Sigmoid colon (tissue), 7 donors: ENCODE data around the gene FUCA1. TPM values are rescaled to one million over a fixed set of nuclear protein-coding genes. Genes with fewer than 3 reads are reported as not detected.

Experiments used
- DNase-seq: peaks from one replicate; pipeline ENCODE4 v3.0.0-alpha.2; 2019
- H3K27ac ChIP-seq, 4 donors: fragments of 200-600 bp; sonication (generic); one replicate each; pipeline ENCODE4 v1.5.1; 2016 to 2019; ENCODE audit warnings: mild to moderate bottlenecking in 1 of 4
- H3K27me3 ChIP-seq, 3 donors: fragments of 200-600 bp; sonication (generic); one replicate each; pipeline ENCODE4 v1.5.1; 2019; ENCODE audit warnings: mild to moderate bottlenecking in 1 of 3
- H3K36me3 ChIP-seq, 4 donors: fragments of 200-600 bp; sonication (generic); one replicate each; pipeline ENCODE4 v1.5.1; 2016 to 2019
- H3K4me1 ChIP-seq, 4 donors: fragments of 200-600 bp; sonication (generic); one replicate each; pipeline ENCODE4 v1.5.1; 2017 to 2019
- H3K4me3 ChIP-seq, 4 donors: fragments of 200-600 bp; sonication (generic); one replicate each; pipeline ENCODE4 v1.5.1; 2017 to 2019; ENCODE audit warnings: mild to moderate bottlenecking in 2 of 4, moderate library complexity in 1 of 4
- H3K9me3 ChIP-seq, 4 donors: fragments of 200-600 bp in 3 of 4; sonication (generic) in 3 of 4; one replicate each; pipeline versions ENCODE4 v1.5.1 to v1.6.1; 2013 to 2019
- EP300 ChIP-seq, 4 donors: sonication (generic); formaldehyde crosslinking; IDR thresholded peaks; one replicate each; pipeline ENCODE4 v1.6.1; 2017; ENCODE audit warnings: antibody characterized with exemption in 4 of 4
- POLR2A ChIP-seq, 2 donors: fragments of 450-650 bp; IDR thresholded peaks; one replicate each; pipeline ENCODE4 v1.6.1; 2016; ENCODE audit warnings: antibody characterized with exemption in 2 of 2, mild to moderate bottlenecking in 2 of 2, moderate library complexity in 2 of 2
- POLR2AphosphoS5 ChIP-seq, 4 donors: sonication (generic); formaldehyde crosslinking; IDR thresholded peaks; one replicate each; pipeline ENCODE4 v1.6.1; 2017; ENCODE audit warnings: antibody characterized with exemption in 4 of 4
- WGBS, 2 donors: extraction: QIAGEN DNeasy Blood & Tissue Kit; methylation state at CpG; one replicate each; pipeline ENCODE4 v1.1.7; 2013; 5-methylcytosine and 5-hydroxymethylcytosine counted together
- intact Hi-C: fragments of 100-400 bp; cut with DNase I; formaldehyde crosslinking; loops from one replicate; pipeline ENCODE4 v1.15.1; 2023
- polyA plus RNA-seq, 3 donors: library from polyadenylated mRNA; stranded (reverse); fragments of 200-250 nt; gene quantifications; one replicate each; pipeline ENCODE4 v1.2.3, GENCODE V29; 2013
- total RNA-seq, 4 donors: library from RNA; depleted of rRNA; stranded (reverse); fragments of >200 nt; gene quantifications; one replicate each; pipeline ENCODE4 v1.1.0, GENCODE V29; 2016
- TF ChIP-seq, protein P1 (sequence below), 4 experiments: fragments of 450-650 bp in 3 of 4; fragments of 200-600 bp in 1 of 4; IDR thresholded peaks; one replicate each; pipeline ENCODE4 v1.5.1; 2016 to 2019; ENCODE audit warnings: antibody characterized with exemption in 4 of 4, mild to moderate bottlenecking in 3 of 4, moderate library complexity in 2 of 4
- donor health status: healthy with polysubstance abuse.
- donor health status: Bipolar disorder and iron deficiency.
- donor health status: healthy.

Gene FUCA1
- total and polyA plus RNA-seq, 7 donors = 14.1 to 260 (median 28.9) TPM

GRCh38 chr1:23913212-23913880 is 45.3 kb upstream of the FUCA1 start, which contains the start of gene CNR2:
Gene CNR2 (minus strand): TSS chr1:23913362. CDS start chr1:23875617, 37,745 bp downstream.
- H3K27me3 ChIP-seq = peaks cover 0 to 13% (median 0%) of the 10 kb centered on the region in 3 donors
- no peak within 1 kb of the TSS for H3K4me3 ChIP-seq
- no peak within 1 kb of the TSS for H3K27ac ChIP-seq
- peaks cover 0 to 6% (median 0%) of the 10 kb centered on the region in 4 donors for H3K4me1 ChIP-seq
- no peak for DNase-seq
- intact Hi-C loops = no loop called here
- WGBS, 2 donors = 19 to 29% methylated on average over 7 of the region's 7 CpGs
- TF ChIP-seq POLR2AphosphoS5 (IDR thresholded peaks at IDR 0.05) = no peak
- no peak for TF ChIP-seq EP300 (IDR thresholded peaks at IDR 0.05)
- TF ChIP-seq POLR2A (IDR thresholded peaks at IDR 0.05) = no peak
- TF ChIP-seq, protein P1, sequence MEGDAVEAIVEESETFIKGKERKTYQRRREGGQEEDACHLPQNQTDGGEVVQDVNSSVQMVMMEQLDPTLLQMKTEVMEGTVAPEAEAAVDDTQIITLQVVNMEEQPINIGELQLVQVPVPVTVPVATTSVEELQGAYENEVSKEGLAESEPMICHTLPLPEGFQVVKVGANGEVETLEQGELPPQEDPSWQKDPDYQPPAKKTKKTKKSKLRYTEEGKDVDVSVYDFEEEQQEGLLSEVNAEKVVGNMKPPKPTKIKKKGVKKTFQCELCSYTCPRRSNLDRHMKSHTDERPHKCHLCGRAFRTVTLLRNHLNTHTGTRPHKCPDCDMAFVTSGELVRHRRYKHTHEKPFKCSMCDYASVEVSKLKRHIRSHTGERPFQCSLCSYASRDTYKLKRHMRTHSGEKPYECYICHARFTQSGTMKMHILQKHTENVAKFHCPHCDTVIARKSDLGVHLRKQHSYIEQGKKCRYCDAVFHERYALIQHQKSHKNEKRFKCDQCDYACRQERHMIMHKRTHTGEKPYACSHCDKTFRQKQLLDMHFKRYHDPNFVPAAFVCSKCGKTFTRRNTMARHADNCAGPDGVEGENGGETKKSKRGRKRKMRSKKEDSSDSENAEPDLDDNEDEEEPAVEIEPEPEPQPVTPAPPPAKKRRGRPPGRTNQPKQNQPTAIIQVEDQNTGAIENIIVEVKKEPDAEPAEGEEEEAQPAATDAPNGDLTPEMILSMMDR (IDR thresholded peaks at IDR 0.05) = no peak
- H3K36me3 ChIP-seq = no peaks in the 10 kb centered on the region
- H3K9me3 ChIP-seq = no peaks in the 10 kb centered on the region

DNA sequence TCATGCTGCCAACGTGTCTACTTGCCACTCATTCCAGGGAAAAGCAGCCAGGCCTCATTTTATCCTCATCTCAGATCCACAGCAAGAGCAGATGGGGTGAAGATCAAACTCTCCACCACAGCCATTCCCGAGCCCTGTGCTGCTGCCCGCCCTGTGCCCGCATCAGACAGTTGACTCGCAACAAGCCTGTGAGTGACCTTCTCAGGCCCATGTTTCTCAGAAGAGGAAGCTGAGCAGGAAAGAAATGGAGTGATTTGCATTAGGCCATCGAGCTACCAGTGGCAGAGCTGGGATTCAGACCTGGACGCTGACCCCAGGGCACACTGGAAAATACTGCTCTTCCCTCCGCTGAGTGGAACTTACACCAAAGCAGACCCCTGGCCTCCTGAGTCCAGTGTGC is 43.8 kb upstream of the FUCA1 start:
- 71 to 89% methylated on average over 8 of the region's 8 CpGs for whole genome bisulfite sequencing, 2 donors
- Histone ChIP-seq H3K27me3 (peaks cover 0 to 13% (median 0%) of the 10 kb centered on the region in 3 donors), H3K36me3 (no peaks in the 10 kb centered on the region), H3K27ac (no peak overlapping the region), H3K9me3 (no peaks in the 10 kb centered on the region), H3K4me3 (no peak overlapping the region), H3K4me1 (peaks cover 0 to 4% (median 0%) of the 10 kb centered on the region in 4 donors)
- no peak for DNase-seq
- intact Hi-C loops = no loop called here
- TF ChIP-seq POLR2A (IDR thresholded peaks at IDR 0.05) (no peak), POLR2AphosphoS5 (IDR thresholded peaks at IDR 0.05) (no peak), EP300 (IDR thresholded peaks at IDR 0.05) (no peak)
- TF ChIP-seq, protein P1 (IDR thresholded peaks at IDR 0.05) = no peak

DNA sequence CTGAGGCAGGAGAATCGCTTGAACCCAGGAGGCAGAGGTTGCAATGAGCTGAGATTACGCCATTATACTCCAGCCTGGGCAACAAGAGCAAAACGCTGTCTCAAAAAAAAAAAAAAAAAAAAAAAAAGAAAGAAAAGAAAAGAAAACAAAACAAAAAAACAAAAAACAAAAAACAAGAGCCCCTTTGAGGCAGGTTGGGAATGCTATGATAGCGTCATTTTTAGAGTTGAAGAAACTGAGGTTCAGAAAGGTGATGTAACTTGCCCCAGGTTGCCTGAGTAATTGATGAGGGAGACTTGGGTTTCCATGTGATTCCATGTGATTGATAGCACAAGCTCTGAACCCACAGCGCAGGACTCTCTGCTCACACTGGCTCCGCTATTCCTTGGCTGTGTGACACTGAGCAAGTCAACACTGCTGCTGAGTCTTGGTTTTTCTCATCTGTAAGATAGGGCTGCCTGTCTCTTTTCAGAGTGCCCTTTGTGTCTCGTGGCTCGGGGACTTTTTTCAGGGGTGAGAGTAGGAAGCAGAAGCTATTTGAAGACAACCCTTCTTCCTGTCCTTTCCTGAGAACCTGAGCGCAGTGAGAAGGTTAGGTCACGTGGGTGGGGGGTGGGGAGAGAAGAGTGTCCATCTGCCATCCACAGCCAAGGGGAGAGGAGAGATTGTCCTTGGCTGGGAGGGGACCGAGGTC is 42.6 kb upstream of the FUCA1 start:
- Histone ChIP-seq H3K27ac (no peak overlapping the region), H3K9me3 (no peaks in the 10 kb centered on the region), H3K36me3 (no peaks in the 10 kb centered on the region), H3K27me3 (peaks cover 0 to 14% (median 0%) of the 10 kb centered on the region in 3 donors), H3K4me3 (no peak overlapping the region), H3K4me1 (no peaks in the 10 kb centered on the region)
- intact Hi-C loops = no loop called here
- TF ChIP-seq, protein P1 (IDR thresholded peaks at IDR 0.05) = no peak
- TF ChIP-seq POLR2A (IDR thresholded peaks at IDR 0.05) = no peak
- no peak for TF ChIP-seq EP300 (IDR thresholded peaks at IDR 0.05)
- TF ChIP-seq POLR2AphosphoS5 (IDR thresholded peaks at IDR 0.05) = no peak
- 68 to 87% methylated on average over 11 of the region's 11 CpGs for WGBS, 2 donors
- no peak for DNase-seq

DNA sequence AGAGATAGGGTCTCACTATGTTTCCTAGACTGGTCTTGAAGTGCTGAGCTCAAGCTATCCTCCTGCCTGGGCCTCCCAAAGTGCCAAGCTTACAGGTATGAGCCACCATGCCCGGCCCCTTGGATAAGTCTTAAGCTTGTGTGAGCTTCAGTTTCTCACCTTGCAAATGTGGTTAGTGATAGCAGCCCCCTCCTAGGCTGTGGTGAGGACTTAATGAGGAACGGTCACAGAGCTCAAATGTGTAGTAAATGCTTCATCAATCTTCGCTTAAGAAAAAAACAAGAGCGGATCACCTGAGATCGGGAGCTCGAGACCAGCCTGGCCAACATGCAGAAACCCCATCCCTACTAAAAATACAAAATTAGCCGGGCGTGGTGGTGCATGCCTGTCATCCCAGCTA is 42.1 kb upstream of the FUCA1 start:
- Histone ChIP-seq H3K4me1 (no peaks in the 10 kb centered on the region), H3K27me3 (peaks cover 0 to 19% (median 0%) of the 10 kb centered on the region in 3 donors), H3K36me3 (no peaks in the 10 kb centered on the region), H3K27ac (no peak overlapping the region), H3K4me3 (no peak overlapping the region), H3K9me3 (no peaks in the 10 kb centered on the region)
- DNase-seq = no peak
- TF ChIP-seq EP300 (IDR thresholded peaks at IDR 0.05) = no peak
- TF ChIP-seq, protein P1 (IDR thresholded peaks at IDR 0.05) = no peak
- no peak for TF ChIP-seq POLR2AphosphoS5 (IDR thresholded peaks at IDR 0.05)
- no peak for TF ChIP-seq POLR2A (IDR thresholded peaks at IDR 0.05)
- WGBS, 2 donors = 79 to 92% methylated on average over 8 of the region's 8 CpGs
- intact Hi-C loops = no loop called here
